ENCODE measurements around the gene GARIN5A. TPM values are rescaled to one million over a fixed set of nuclear protein-coding genes. Genes with fewer than 3 reads are reported as not detected.

The GARIN5A gene
- polyA plus RNA-seq, 1 of the 3 experiments (the other 2 are of a cell fraction), result 1.3 TPM

DNA sequence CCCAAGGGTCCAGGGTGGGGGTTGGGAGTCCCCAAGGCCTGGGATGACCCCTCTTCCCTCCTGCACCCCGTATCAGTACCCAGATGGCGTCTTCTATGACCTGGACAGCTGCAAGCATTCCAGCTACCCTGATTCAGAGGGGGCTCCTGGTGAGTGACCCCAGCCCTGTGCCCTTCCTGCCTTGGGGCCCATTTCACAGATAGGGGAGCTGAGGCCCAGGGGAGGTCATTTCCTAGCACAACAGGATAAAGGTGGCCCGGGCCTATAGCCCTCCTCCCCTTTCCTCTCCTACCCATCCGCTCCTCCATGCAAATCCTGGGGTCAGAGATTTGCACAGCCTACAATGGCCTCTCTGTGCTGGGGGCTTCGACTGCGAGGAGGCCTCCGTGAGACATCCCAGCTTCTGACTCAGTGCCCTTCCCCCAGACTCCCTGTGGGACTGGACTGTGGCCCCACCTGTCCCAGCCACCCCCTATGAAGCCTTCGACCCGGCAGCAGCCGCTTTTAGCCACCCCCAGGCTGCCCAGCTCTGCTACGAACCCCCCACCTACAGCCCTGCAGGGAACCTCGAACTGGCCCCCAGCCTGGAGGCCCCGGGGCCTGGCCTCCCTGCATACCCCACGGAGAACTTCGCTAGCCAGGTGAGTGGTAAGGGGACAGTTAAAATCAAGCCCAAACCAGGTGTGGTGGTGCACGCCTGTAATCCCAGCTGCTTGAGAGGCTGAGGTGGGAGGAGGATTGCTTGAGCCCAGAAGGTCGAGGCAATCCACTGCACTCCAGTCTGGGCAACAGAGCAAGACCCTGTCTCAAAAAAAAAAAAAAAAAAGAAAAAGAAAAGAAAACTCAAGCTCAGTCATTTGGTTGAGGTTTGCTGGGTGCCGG is 54.0 kb downstream of the GARIN5A start:
- ChIA-PET CTCF (interaction anchor here (0.9 to 1.2 kb wide), 2 partner anchors 10 to 40 kb away, joined by 3 to 4 read pairs; no protein-coding TSS in a partner anchor), POLR2A (no interaction called here)

More for the DNA sequence above, 54.0 kb downstream of the GARIN5A start:
- H3K27me3 ChIP-seq (ENCODE audit: insufficient read depth), result no peaks in the 10 kb centered on the region
- no peaks in the 10 kb centered on the region for H3K4me1 ChIP-seq (ENCODE audit: control insufficient read depth in 1 of 2, insufficient read depth in 2 of 2, low read depth in 1 of 2, low read length in 1 of 2)
- no peaks in the 10 kb centered on the region for H3K9me2 ChIP-seq
- H3K27ac ChIP-seq (ENCODE audit: low read depth in 2 of 2, low read length in 1 of 2), result no peak overlapping the region
- no peaks in the 10 kb centered on the region for H3K36me3 ChIP-seq (replicated peaks in 1 of 2; ENCODE audit: control insufficient read depth in 1 of 2, insufficient read depth in 2 of 2, low read length in 1 of 2)
- DNase-seq, result no peak
- no peak overlapping the region for H3K4me3 ChIP-seq (ENCODE audit: low read depth in 2 of 2, low read length in 1 of 2)
- H4K20me1 ChIP-seq (ENCODE audit: insufficient read depth), result no peaks in the 10 kb centered on the region
- no peaks in the 10 kb centered on the region for H3K79me2 ChIP-seq (ENCODE audit: insufficient read depth)
- H3K9me3 ChIP-seq, result no peaks in the 10 kb centered on the region
- no peak overlapping the region for H3K9ac ChIP-seq
- TF ChIP-seq FOXM1 (IDR thresholded peaks at IDR 0.05; ENCODE audit: low read depth) (no peak), CHD2 (IDR thresholded peaks at IDR 0.05; ENCODE audit: low read length, partially characterized antibody) (no peak), TEAD4 (IDR thresholded peaks at IDR 0.05; ENCODE audit: borderline replicate concordance, insufficient read depth) (no peak), NRF1 (IDR thresholded peaks at IDR 0.05; ENCODE audit: low read depth, low read length) (no peak), RCOR1 (IDR thresholded peaks at IDR 0.05; ENCODE audit: low read length) (no peak), MEF2A (IDR thresholded peaks at IDR 0.05; ENCODE audit: borderline replicate concordance, low read depth) (no peak), FOXJ3 (CRISPR knock-in tag; IDR thresholded peaks at IDR 0.05) (no peak), POLR2AphosphoS5 (IDR thresholded peaks at IDR 0.05; ENCODE audit: low read depth, low read length) (no peak), EZH2phosphoT487 (IDR thresholded peaks at IDR 0.05; ENCODE audit: borderline replicate concordance, low read depth) (no peak), ELF1 (IDR thresholded peaks at IDR 0.05) (no peak), JUND (IDR thresholded peaks at IDR 0.05) (no peak), TAF1 (IDR thresholded peaks at IDR 0.05; ENCODE audit: borderline replicate concordance, low read depth, low read length) (no peak), EP300 (IDR thresholded peaks at IDR 0.05; ENCODE audit: borderline replicate concordance in 1 of 2, low read depth in 1 of 2, low read length in 1 of 2) (no peak), SIN3A (IDR thresholded peaks at IDR 0.05; ENCODE audit: borderline replicate concordance, low read depth, low read length) (no peak)
- TF ChIP-seq, protein P1, sequence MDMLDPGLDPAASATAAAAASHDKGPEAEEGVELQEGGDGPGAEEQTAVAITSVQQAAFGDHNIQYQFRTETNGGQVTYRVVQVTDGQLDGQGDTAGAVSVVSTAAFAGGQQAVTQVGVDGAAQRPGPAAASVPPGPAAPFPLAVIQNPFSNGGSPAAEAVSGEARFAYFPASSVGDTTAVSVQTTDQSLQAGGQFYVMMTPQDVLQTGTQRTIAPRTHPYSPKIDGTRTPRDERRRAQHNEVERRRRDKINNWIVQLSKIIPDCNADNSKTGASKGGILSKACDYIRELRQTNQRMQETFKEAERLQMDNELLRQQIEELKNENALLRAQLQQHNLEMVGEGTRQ (IDR thresholded peaks at IDR 0.05; ENCODE audit: borderline replicate concordance, low read depth, low read length), result no peak
- TF ChIP-seq, protein P2, sequence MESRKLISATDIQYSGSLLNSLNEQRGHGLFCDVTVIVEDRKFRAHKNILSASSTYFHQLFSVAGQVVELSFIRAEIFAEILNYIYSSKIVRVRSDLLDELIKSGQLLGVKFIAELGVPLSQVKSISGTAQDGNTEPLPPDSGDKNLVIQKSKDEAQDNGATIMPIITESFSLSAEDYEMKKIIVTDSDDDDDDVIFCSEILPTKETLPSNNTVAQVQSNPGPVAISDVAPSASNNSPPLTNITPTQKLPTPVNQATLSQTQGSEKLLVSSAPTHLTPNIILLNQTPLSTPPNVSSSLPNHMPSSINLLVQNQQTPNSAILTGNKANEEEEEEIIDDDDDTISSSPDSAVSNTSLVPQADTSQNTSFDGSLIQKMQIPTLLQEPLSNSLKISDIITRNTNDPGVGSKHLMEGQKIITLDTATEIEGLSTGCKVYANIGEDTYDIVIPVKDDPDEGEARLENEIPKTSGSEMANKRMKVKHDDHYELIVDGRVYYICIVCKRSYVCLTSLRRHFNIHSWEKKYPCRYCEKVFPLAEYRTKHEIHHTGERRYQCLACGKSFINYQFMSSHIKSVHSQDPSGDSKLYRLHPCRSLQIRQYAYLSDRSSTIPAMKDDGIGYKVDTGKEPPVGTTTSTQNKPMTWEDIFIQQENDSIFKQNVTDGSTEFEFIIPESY (IDR thresholded peaks at IDR 0.05; ENCODE audit: borderline replicate concordance, low read depth), result no peak
- TF ChIP-seq, protein P3, sequence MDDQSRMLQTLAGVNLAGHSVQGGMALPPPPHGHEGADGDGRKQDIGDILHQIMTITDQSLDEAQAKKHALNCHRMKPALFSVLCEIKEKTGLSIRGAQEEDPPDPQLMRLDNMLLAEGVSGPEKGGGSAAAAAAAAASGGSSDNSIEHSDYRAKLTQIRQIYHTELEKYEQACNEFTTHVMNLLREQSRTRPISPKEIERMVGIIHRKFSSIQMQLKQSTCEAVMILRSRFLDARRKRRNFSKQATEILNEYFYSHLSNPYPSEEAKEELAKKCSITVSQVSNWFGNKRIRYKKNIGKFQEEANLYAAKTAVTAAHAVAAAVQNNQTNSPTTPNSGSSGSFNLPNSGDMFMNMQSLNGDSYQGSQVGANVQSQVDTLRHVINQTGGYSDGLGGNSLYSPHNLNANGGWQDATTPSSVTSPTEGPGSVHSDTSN (IDR thresholded peaks at IDR 0.05), result no peak
- TF ChIP-seq, protein P4, sequence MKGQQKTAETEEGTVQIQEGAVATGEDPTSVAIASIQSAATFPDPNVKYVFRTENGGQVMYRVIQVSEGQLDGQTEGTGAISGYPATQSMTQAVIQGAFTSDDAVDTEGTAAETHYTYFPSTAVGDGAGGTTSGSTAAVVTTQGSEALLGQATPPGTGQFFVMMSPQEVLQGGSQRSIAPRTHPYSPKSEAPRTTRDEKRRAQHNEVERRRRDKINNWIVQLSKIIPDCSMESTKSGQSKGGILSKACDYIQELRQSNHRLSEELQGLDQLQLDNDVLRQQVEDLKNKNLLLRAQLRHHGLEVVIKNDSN (IDR thresholded peaks at IDR 0.05; ENCODE audit: borderline replicate concordance, low read depth), result no peak
- no peak overlapping the region for H2AFZ ChIP-seq (ENCODE audit: low read depth)
- no peak overlapping the region for H3K4me2 ChIP-seq
- peaks cover 3% of the 10 kb centered on the region for H3F3A ChIP-seq (replicated peaks; ENCODE audit: insufficient read depth)
- WGBS (ENCODE audit: low lambda C conversion rate), result 72% methylated on average over 18 of the region's 18 CpGs

Measured in SK-N-SH (cell line).